Measurements from ENCODE around the gene JOSD1. TPM values are rescaled to one million over a fixed set of nuclear protein-coding genes. Genes with fewer than 3 reads are reported as not detected.

JOSD1 gene
- total and polyA plus RNA-seq, 2 experiments from 2014 or later: 6.6 to 51.2 TPM

GRCh38 chr22:38674888-38675287 lies 25.9 kb downstream of the JOSD1 start:
- Histone ChIP-seq H3K4me3 (no peak overlapping the region), H2AFZ (no peak overlapping the region), H3K4me1 (ENCODE audit: insufficient read depth) (no peaks in the 10 kb centered on the region), H3K36me3 (ENCODE audit: low read depth) (no peaks in the 10 kb centered on the region; the same call in 1 of the 2 replicates), H3K9ac (no peak overlapping the region), H3K79me2 (ENCODE audit: insufficient read depth) (no peaks in the 10 kb centered on the region), H3K27me3 (replicated peaks; ENCODE audit: insufficient read depth) (no peaks in the 10 kb centered on the region), H4K20me1 (ENCODE audit: insufficient read depth) (no peaks in the 10 kb centered on the region), H3K9me3 (ENCODE audit: low read depth) (no peaks in the 10 kb centered on the region), H3F3A (ENCODE audit: insufficient read depth) (no peaks in the 10 kb centered on the region), H3K27ac (no peak overlapping the region), H3K9me2 (ENCODE audit: insufficient read depth) (no peaks in the 10 kb centered on the region), H3K4me2 (ENCODE audit: unreplicated experiment) (no peak overlapping the region)
- WGBS, 2 experiments (ENCODE audit: low coverage in 1 of 2, low lambda C conversion rate in 2 of 2, missing lambda C conversion rate in 2 of 2): 72% methylated on average over 5 of the region's 5 CpGs
- no peak for TF ChIP-seq EZH2 (IDR thresholded peaks at IDR 0.05; ENCODE audit: insufficient read depth, poor library complexity, severe bottlenecking)
- no peak for TF ChIP-seq EZH2phosphoT487 (IDR thresholded peaks at IDR 0.05; ENCODE audit: insufficient read depth, low read depth)
- peak; percentile 26 for DNase-seq
- in situ Hi-C loops (cut with MboI): no loop called here

- peak; percentile 47 for DNase-seq
- no peaks in the 10 kb centered on the region for H3K9me3 ChIP-seq (ENCODE audit: low read depth)
- in situ Hi-C loops (cut with MboI): no loop called here
- H3K36me3 ChIP-seq (ENCODE audit: low read depth): no peaks in the 10 kb centered on the region
- peak overlapping the region; percentile 83 for H3K4me3 ChIP-seq
- H3K27me3 ChIP-seq (replicated peaks; ENCODE audit: insufficient read depth): no peaks in the 10 kb centered on the region
- peak overlapping the region; percentile 93 for H2AFZ ChIP-seq
- H3K9me2 ChIP-seq (ENCODE audit: insufficient read depth): no peaks in the 10 kb centered on the region
- WGBS, 2 experiments (ENCODE audit: low coverage in 1 of 2, low lambda C conversion rate in 2 of 2, missing lambda C conversion rate in 2 of 2): 12 to 13% methylated on average over 16 of the region's 16 CpGs
- peak overlapping the region; percentile 98 for H3K4me2 ChIP-seq (ENCODE audit: unreplicated experiment)
- H4K20me1 ChIP-seq (ENCODE audit: insufficient read depth): no peaks in the 10 kb centered on the region
- H3K4me1 ChIP-seq (ENCODE audit: insufficient read depth): peaks cover 7% of the 10 kb centered on the region; the same call in 1 of the 2 replicates
- H3K27ac ChIP-seq: peak overlapping the region; percentile 90
- TF ChIP-seq EZH2phosphoT487 (IDR thresholded peaks at IDR 0.05; ENCODE audit: insufficient read depth, low read depth): no peak
- no peak for TF ChIP-seq EZH2 (IDR thresholded peaks at IDR 0.05; ENCODE audit: insufficient read depth, poor library complexity, severe bottlenecking)
- no peaks in the 10 kb centered on the region for H3F3A ChIP-seq (ENCODE audit: insufficient read depth)
- peaks cover 36% of the 10 kb centered on the region for H3K79me2 ChIP-seq (ENCODE audit: insufficient read depth)
- H3K9ac ChIP-seq: peak overlapping the region; percentile 97
Observed at GRCh38 chr22:38657045-38657909, 43.5 kb downstream of the JOSD1 start.

GRCh38 chr22:38656256-38657044 lies 44.3 kb downstream of the JOSD1 start, which contains the start of the genes CBY1 and FAM227A:
TSS of gene CBY1 (plus strand) at chr22:38656638. CDS start at chr22:38668055, 11,417 bp downstream.
TSS of gene FAM227A (minus strand) at chr22:38656392. CDS start at chr22:38650168, 6,224 bp downstream.
- no peaks in the 10 kb centered on the region for H4K20me1 ChIP-seq (ENCODE audit: insufficient read depth)
- 1 to 2% methylated on average over 53 to 65 of the region's 66 CpGs for WGBS, 2 experiments (ENCODE audit: low coverage in 1 of 2, low lambda C conversion rate in 2 of 2, missing lambda C conversion rate in 2 of 2)
- TF ChIP-seq EZH2phosphoT487 (IDR thresholded peaks at IDR 0.05; ENCODE audit: insufficient read depth, low read depth) (no peak), EZH2 (IDR thresholded peaks at IDR 0.05; ENCODE audit: insufficient read depth, poor library complexity, severe bottlenecking) (no peak)
- H3K27me3 ChIP-seq (replicated peaks; ENCODE audit: insufficient read depth): no peaks in the 10 kb centered on the region
- H3K4me3 ChIP-seq: peak within 1 kb of the TSS; percentile 83
- H3K9ac ChIP-seq: peak within 1 kb of the TSS; percentile 97
- peak; percentile 96 for DNase-seq
- H3K4me2 ChIP-seq (ENCODE audit: unreplicated experiment): peak within 1 kb of the TSS; percentile 98
- H3F3A ChIP-seq (ENCODE audit: insufficient read depth): no peaks in the 10 kb centered on the region
- in situ Hi-C loops (cut with MboI): no loop called here
- H3K36me3 ChIP-seq (ENCODE audit: low read depth): no peaks in the 10 kb centered on the region
- peak within 1 kb of the TSS; percentile 90 for H3K27ac ChIP-seq
- H3K4me1 ChIP-seq (ENCODE audit: insufficient read depth): peaks cover 7% of the 10 kb centered on the region; the same call in 1 of the 2 replicates
- no peaks in the 10 kb centered on the region for H3K9me2 ChIP-seq (ENCODE audit: insufficient read depth)
- peak within 1 kb of the TSS; percentile 93 for H2AFZ ChIP-seq
- no peaks in the 10 kb centered on the region for H3K9me3 ChIP-seq (ENCODE audit: low read depth)
- peaks cover 31% of the 10 kb centered on the region for H3K79me2 ChIP-seq (ENCODE audit: insufficient read depth)
